GM12878 (cell line): ENCODE results near the gene GRIA4. TPM values are rescaled to one million over a fixed set of nuclear protein-coding genes. Genes with fewer than 3 reads are reported as not detected.

Experiments used
- ATAC-seq: fragments of 200-7000 bp; cut with Tn5 transposase; 3 replicates; pipeline ENCODE4 v1.9.1; 2020; ENCODE audit warnings: mild to moderate bottlenecking, moderate library complexity
- BruUV-seq: library from RNA; stranded (reverse); fragments of 400-500 nt; replicated peaks from 2 replicates; lab custom pipeline; 2021; lab: Mats Ljungman, UMichigan
- CTCF ChIA-PET: fragments of 300-600 bp; sonication (Branson Sonifier 250); formaldehyde crosslinking; extraction: SDS; loops from one replicate; lab custom pipeline; 2021; ENCODE audit warnings: inconsistent platforms; lab: Yijun Ruan, JAX
- POLR2A ChIA-PET: fragments of 350-600 bp; formaldehyde crosslinking; extraction: SDS; loops from one replicate; lab custom pipeline; 2021; ENCODE audit warnings: inconsistent platforms; lab: Charles Lee
- RAD21 ChIA-PET: fragments of 300-600 bp; sonication (Branson Sonifier 250); formaldehyde crosslinking; loops from one replicate; lab custom pipeline; 2023; ENCODE audit warnings: antibody characterized with exemption; ENCODE audit not compliant: unreplicated experiment; lab: Charles Lee
- SMC1A ChIA-PET: fragments of 300-600 bp; sonication (Branson Sonifier 250); formaldehyde crosslinking; loops from one replicate; lab custom pipeline; 2023; ENCODE audit not compliant: unreplicated experiment, uncharacterized antibody; lab: Charles Lee
- DNase-seq: peaks from one replicate; pipeline ENCODE4 v3.0.0-alpha.2; 2011; ENCODE audit warnings: low read depth, low spot score
- FAIRE-seq: peaks from 3 replicates; lab custom pipeline; 2011; peaks lifted over from hg19 to GRCh38; lab: Jason Lieb, UNC
- H2AFZ ChIP-seq: 2 replicates; pipeline ENCODE4 v1.6.0; 2011; ENCODE audit warnings: low read depth, low read length, control low read depth; ENCODE audit not compliant: control insufficient read depth
- H3K27ac ChIP-seq: 2 replicates; pipeline ENCODE4 v1.5.1; 2011; ENCODE audit warnings: control low read depth; ENCODE audit not compliant: control insufficient read depth, insufficient read depth
- H3K27me3 ChIP-seq, 2 experiments: replicated peaks in 1 of 2; 2 replicates each; pipeline versions ENCODE4 v1.6.0 to v1.6.1; 2011; ENCODE audit warnings: low read length in 1 of 2; ENCODE audit not compliant: control insufficient read depth in 2 of 2, insufficient read depth in 2 of 2
- H3K36me3 ChIP-seq, 2 experiments: 2 replicates each; pipeline ENCODE4 v1.5.1; 2011; ENCODE audit warnings: low read length in 1 of 2; ENCODE audit not compliant: control insufficient read depth in 2 of 2, insufficient read depth in 2 of 2
- H3K4me1 ChIP-seq: 2 replicates; pipeline ENCODE4 v1.6.1; 2011; ENCODE audit warnings: mild to moderate bottlenecking, low read length, moderate library complexity, mixed read lengths; ENCODE audit not compliant: control insufficient read depth, insufficient read depth
- H3K4me2 ChIP-seq: 2 replicates; pipeline ENCODE4 v1.6.0; 2011; ENCODE audit warnings: control low read depth; ENCODE audit not compliant: control insufficient read depth, insufficient read depth
- H3K4me3 ChIP-seq: fragments of 200-600 bp; sonication (generic); 2 replicates; pipeline ENCODE4 v1.5.1; 2016
- H3K79me2 ChIP-seq: 2 replicates; pipeline ENCODE4 v1.6.0; 2011; ENCODE audit warnings: low read length; ENCODE audit not compliant: control insufficient read depth, insufficient read depth
- H3K9ac ChIP-seq: 2 replicates; pipeline ENCODE4 v1.8.0; 2011; ENCODE audit warnings: low read length, control low read depth, mixed read lengths; ENCODE audit not compliant: control insufficient read depth, insufficient read depth
- H3K9me3 ChIP-seq: replicated peaks from 3 replicates; pipeline ENCODE4 v1.5.1; 2011; ENCODE audit warnings: mild to moderate bottlenecking, low read length; ENCODE audit not compliant: control insufficient read depth, insufficient read depth
- H4K20me1 ChIP-seq: 2 replicates; pipeline ENCODE4 v1.6.0; 2011; ENCODE audit not compliant: control insufficient read depth, insufficient read depth
- CEBPB ChIP-seq, 2 experiments: fragments of 150-350 bp in 1 of 2; IDR thresholded peaks; 2 replicates each; pipeline ENCODE4 v1.6.1; 2012 to 2014; ENCODE audit warnings: low read depth in 2 of 2, low read length in 2 of 2, borderline replicate concordance in 1 of 2, inconsistent platforms in 1 of 2
- EGR1 ChIP-seq, 2 experiments: IDR thresholded peaks; 1 replicate in 1 of 2; 2 replicates in 1 of 2; pipeline ENCODE4 v1.6.1; 2011 to 2012; ENCODE audit warnings: low read depth in 2 of 2, low read length in 2 of 2, borderline replicate concordance in 1 of 2, mild to moderate bottlenecking in 1 of 2, moderate library complexity in 1 of 2
- ESRRA ChIP-seq: IDR thresholded peaks from 2 replicates; pipeline ENCODE4 v1.6.1; 2012; ENCODE audit warnings: mild to moderate bottlenecking, low read length, improper control_type of control experiment
- GATAD2B ChIP-seq: fragments of 450-650 bp; conservative IDR thresholded peaks from 2 replicates; pipeline ENCODE4 v1.6.1; 2017; ENCODE audit warnings: low read depth, mild to moderate bottlenecking, moderate library complexity
- HDAC6 ChIP-seq: fragments of 200-600 bp; sonication (generic); IDR thresholded peaks from one replicate; pipeline ENCODE4 v1.8.0; 2017; ENCODE audit warnings: antibody characterized with exemption; ENCODE audit not compliant: unreplicated experiment
- HDGF ChIP-seq: fragments of 450-650 bp; IDR thresholded peaks from 2 replicates; pipeline ENCODE4 v1.6.1; 2016; ENCODE audit warnings: antibody characterized with exemption
- IRF4 ChIP-seq: IDR thresholded peaks from 2 replicates; pipeline ENCODE4 v1.6.1; 2011; ENCODE audit warnings: low read depth, low read length
- LARP7 ChIP-seq: fragments of 450-650 bp; IDR thresholded peaks from 2 replicates; pipeline ENCODE4 v1.6.1; 2017; ENCODE audit warnings: mild to moderate bottlenecking
- MYB ChIP-seq: fragments of 150-350 bp; IDR thresholded peaks from 2 replicates; pipeline ENCODE4 v1.6.1; 2014; ENCODE audit warnings: mild to moderate bottlenecking, low read depth, low read length, borderline replicate concordance
- NFYA ChIP-seq: IDR thresholded peaks from 2 replicates; pipeline ENCODE4 v1.6.1; 2011; ENCODE audit warnings: low read depth, mild to moderate bottlenecking, low read length, improper control_type of control experiment, borderline replicate concordance
- NFYB ChIP-seq: IDR thresholded peaks from 2 replicates; pipeline ENCODE4 v1.6.1; 2011; ENCODE audit warnings: low read depth, mild to moderate bottlenecking, low read length, improper control_type of control experiment, moderate library complexity; ENCODE audit not compliant: insufficient read depth
- TCF3 ChIP-seq: IDR thresholded peaks from 2 replicates; pipeline ENCODE4 v1.6.1; 2012; ENCODE audit warnings: low read depth, mild to moderate bottlenecking, low read length, borderline replicate concordance; ENCODE audit not compliant: insufficient read depth
- WGBS: methylation state at CpG from one replicate; pipeline ENCODE4 v1.1.6; 2016; ENCODE audit warnings: low lambda C conversion rate; ENCODE audit not compliant: insufficient replicate concordance, insufficient coverage; ENCODE audit errors: missing lambda C conversion rate; 5-methylcytosine and 5-hydroxymethylcytosine counted together
- in situ Hi-C: fragments of 300-500 bp; cut with MboI; formaldehyde crosslinking; loops from 9 replicates; pipeline ENCODE4 v1.14.3; 2018; ENCODE audit warnings: mixed read lengths
- intact Hi-C: fragments of 100-400 bp; cut with micrococcal nuclease; formaldehyde crosslinking; loops from one replicate; pipeline ENCODE4 v1.14.2; 2022; ENCODE audit not compliant: unreplicated experiment
- polyA plus RNA-seq, 11 experiments: library from polyadenylated mRNA; depleted of rRNA in 4 of 11; unstranded in 6 of 11; stranded (reverse) in 5 of 11; fragments of >200 nt; fragmentation: Nextera tagmentation in 4 of 11; fragmentation: Illumina TruSeq in 1 of 11; extraction: Ambion mirVana in 4 of 11; extraction: Trizol in 1 of 11; gene quantifications; 1 replicate in 1 of 11; 2 replicates in 10 of 11; pipeline versions ENCODE4 v1.2.1 to v1.2.3, GENCODE V29; 2011 to 2016; ENCODE audit warnings: inconsistent platforms in 2 of 11, missing spikeins in 2 of 11, low read depth in 1 of 11
- total RNA-seq, 4 experiments: library from RNA; depleted of rRNA in 3 of 4; stranded (reverse); fragments of >200 nt in 3 of 4; fragmentation: Illumina TruSeq in 1 of 4; extraction: Trizol in 1 of 4; gene quantifications; 2 replicates each; pipeline versions ENCODE4 v1.2.1 to v1.2.3, GENCODE V29; 2013 to 2021

The GRIA4 gene
- total and polyA plus RNA-seq, 10 of the 15 experiments (the other 5 are each of a cell fraction or from before 2014, with no cell fraction given): 0.04 TPM; not detected in 9

DNA sequence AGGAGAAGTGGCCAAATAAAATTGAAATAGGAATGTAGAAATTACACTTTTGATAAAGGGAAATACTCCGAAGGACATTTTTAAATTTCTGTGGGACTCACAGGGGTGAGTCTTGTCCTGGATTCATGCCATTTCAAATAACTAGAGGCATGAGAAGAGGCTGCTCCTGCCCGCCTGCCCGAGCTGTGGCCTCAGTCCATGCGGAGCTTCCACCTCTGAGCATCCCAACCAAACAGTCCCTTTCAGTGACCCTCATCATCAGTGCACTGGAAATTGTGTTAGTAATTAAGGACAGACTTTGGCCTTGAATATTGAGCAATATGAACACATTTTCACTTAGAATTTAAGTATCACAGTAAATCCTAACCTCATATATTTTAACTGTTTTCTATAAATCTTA, 25.6 kb downstream of the GRIA4 start:
- H3K36me3 ChIP-seq: no peaks in the 10 kb centered on the region
- WGBS: 7% methylated on average over 4 of the region's 4 CpGs
- RAD21 ChIA-PET: no interaction called here
- no peaks in the 10 kb centered on the region for H3K27me3 ChIP-seq
- H3K4me3 ChIP-seq: no peak overlapping the region
- POLR2A ChIA-PET: no interaction called here
- DNase-seq (no peak), ATAC-seq (no peak), FAIRE-seq (no peak)
- SMC1A ChIA-PET: no interaction called here
- no peaks in the 10 kb centered on the region for H4K20me1 ChIP-seq
- in situ Hi-C loops: no loop called here
- H2AFZ ChIP-seq: no peak overlapping the region
- no peak overlapping the region for H3K4me2 ChIP-seq
- CTCF ChIA-PET: no interaction called here
- no peaks in the 10 kb centered on the region for H3K9me3 ChIP-seq
- TF ChIP-seq ESRRA (no peak), CEBPB (IDR thresholded peaks at IDR 0.05; ENCODE audit: borderline replicate concordance in 1 of 2, low read depth in 2 of 2, low read length in 2 of 2) (no peak), LARP7 (no peak), NFYB (no peak), EGR1 (IDR thresholded peaks at IDR 0.05; ENCODE audit: borderline replicate concordance in 1 of 2, low read depth in 2 of 2, low read length in 2 of 2) (no peak), TCF3 (no peak), MYB (no peak)
- BruUV-seq: no TSS peak
- no peak overlapping the region for H3K9ac ChIP-seq
- H3K27ac ChIP-seq: no peak overlapping the region
- no peaks in the 10 kb centered on the region for H3K4me1 ChIP-seq
- no peaks in the 10 kb centered on the region for H3K79me2 ChIP-seq
- intact Hi-C loops: no loop called here

DNA sequence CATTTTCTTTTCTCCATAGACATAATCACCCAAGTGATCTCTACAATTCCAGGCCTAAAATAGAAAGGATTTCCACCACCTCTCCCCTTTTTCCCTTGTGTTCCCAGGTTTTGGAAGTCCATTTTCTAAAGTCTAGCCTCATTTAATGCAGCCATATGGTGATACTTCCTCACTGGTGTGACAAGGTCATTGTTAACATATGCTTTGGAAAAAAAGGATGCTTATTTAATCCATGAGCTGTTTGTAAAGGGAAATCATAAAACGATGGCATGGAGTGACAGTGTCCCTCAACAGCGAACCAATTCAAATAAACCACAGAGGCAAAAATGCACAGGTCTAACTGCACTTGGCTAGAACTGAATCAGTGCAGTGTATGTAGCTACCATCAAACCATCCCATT, 26.6 kb downstream of the GRIA4 start:
- FAIRE-seq (no peak), ATAC-seq (no peak), DNase-seq (no peak)
- Histone ChIP-seq H3K4me1 (no peaks in the 10 kb centered on the region), H3K9ac (no peak overlapping the region), H3K4me2 (no peak overlapping the region), H3K27me3 (no peaks in the 10 kb centered on the region), H4K20me1 (no peaks in the 10 kb centered on the region), H3K9me3 (no peaks in the 10 kb centered on the region), H3K79me2 (no peaks in the 10 kb centered on the region), H2AFZ (no peak overlapping the region), H3K36me3 (no peaks in the 10 kb centered on the region), H3K4me3 (no peak overlapping the region), H3K27ac (no peak overlapping the region)
- WGBS: 0% methylated on average over 2 of the region's 2 CpGs
- TF ChIP-seq GATAD2B (no peak), MYB (no peak), HDAC6 (no peak), HDGF (no peak), IRF4 (no peak), NFYA (no peak)
- ChIA-PET SMC1A (no interaction called here), POLR2A (no interaction called here), CTCF (no interaction called here), RAD21 (no interaction called here)
- intact Hi-C loops (no loop called here), in situ Hi-C loops (no loop called here)
- no TSS peak for BruUV-seq
